Stimulated activated CD8-positive, alpha-beta memory T cell treated with anti-CD3 and anti-CD28 coated beads, Interleukin-2, amount 100 ng/mL, for 1 hour (primary cell): ENCODE results near the gene TLR5.

ENCODE experiments used
- DNase-seq, 2 donors: peaks; one replicate each; pipeline ENCODE4 v3.0.0-alpha.2; 2020; ENCODE audit warnings: low read depth in 2 of 2

The TLR5 gene

GRCh38 chr1:223068900-223069665 lies 74.0 kb downstream of the TLR5 start:
- no peak for DNase-seq

- DNase-seq, result no peak
Measured at GRCh38 chr1:223067914-223068313, 75.1 kb downstream of the TLR5 start.

- DNase-seq, result no peak
Measured at GRCh38 chr1:223066415-223066814, 76.6 kb downstream of the TLR5 start.

- no peak for DNase-seq
Measured at GRCh38 chr1:223062177-223062576, 80.9 kb downstream of the TLR5 start.

GRCh38 chr1:223059526-223059925 lies 83.5 kb downstream of the TLR5 start:
- DNase-seq, result no peak
